NK-92 (cell line): ENCODE measurements around the gene ABHD17C.

Experiments
- DNase-seq: peaks from one replicate; lab custom pipeline; 2025; ENCODE audit not compliant: unreplicated experiment; lab: John Stamatoyannopoulos, UW

Gene ABHD17C

GRCh38 chr15:80727596-80727995 lies 32.5 kb downstream of the ABHD17C start:
- DNase-seq = no peak

DNA sequence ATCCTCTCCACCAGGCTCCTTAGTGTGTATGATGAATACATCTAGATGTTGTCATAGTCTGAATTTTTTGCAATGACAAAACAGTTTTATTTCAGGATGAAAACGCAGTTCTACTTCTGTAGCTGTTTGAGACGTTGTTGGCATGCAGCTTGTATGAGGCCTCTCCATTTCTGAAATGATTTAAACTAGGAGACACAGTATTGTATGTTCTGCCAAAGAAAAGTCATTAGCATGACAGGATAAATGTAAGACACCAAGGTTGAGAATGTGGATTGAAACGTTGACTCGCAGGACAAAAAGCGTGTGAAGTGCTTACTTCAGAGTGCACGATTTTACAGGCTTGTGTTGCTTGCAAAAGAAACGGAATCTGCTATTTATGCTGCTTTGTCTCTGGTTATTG lies 35.3 kb downstream of the ABHD17C start:
- DNase-seq = no peak

GRCh38 chr15:80730926-80731325 lies 35.8 kb downstream of the ABHD17C start:
- DNase-seq = no peak

GRCh38 chr15:80732167-80732566 lies 37.1 kb downstream of the ABHD17C start:
- no peak for DNase-seq

DNA sequence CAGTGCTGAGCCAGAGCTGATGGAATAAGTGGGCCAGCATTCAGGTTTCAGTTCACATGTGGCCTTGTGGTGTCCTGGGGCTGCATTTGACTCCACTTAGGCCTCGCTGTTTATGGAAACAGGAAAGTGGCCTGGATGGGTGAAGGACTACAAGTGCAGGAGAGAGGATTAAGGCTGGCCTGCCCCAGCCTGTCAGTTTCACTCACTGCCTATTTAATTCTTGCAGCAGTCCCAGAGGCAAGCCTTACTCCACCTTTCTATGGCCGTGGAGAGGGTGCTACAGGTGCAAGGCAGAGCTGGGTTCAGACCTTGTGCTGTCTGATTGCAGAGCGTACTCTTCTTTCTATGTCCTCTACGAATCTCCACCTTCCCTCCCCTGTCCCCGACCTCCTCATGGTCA lies 37.7 kb downstream of the ABHD17C start:
- DNase-seq = no peak

DNA sequence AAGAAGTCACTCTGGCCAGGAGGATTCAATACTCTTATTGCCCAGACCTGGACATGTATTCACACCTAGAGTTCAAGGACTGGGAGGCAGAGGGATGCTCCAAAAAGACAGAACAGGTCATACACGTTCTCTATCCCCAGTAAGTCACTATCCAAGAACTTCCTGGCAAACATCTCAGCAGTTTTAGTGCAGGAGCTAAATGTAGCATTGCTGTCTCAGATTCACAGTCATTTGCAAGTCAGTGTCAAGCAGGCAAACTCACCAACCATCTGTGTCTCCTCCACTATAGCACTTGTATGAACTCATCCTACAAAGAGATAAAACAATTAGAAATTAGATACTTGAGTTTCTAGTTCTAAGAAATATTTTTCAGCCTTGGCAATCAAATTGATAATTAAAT lies 38.4 kb downstream of the ABHD17C start:
- no peak for DNase-seq

DNA sequence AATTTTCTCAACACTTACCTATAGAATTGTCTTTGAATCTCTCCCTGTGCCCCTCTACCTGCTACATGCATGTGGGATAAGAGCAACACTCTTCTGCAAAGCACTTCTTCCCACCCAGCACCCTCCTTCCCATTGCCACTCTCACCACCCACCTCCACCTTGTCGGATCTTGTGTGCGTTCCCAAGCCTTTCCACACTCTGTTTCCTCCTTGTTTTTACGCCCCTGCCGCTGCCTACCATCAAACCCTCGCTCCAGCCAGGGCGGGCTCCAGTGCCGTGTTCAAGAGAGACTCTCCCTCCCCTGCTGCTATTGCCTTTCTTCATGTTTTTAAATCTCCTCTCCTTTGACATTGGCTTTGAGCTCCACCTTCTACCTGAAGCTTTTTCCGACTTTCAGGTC lies 40.2 kb downstream of the ABHD17C start:
- no peak for DNase-seq

- DNase-seq = no peak
These were observed 41.5 kb downstream of the ABHD17C start for GRCh38 chr15:80736560-80736959.

DNA sequence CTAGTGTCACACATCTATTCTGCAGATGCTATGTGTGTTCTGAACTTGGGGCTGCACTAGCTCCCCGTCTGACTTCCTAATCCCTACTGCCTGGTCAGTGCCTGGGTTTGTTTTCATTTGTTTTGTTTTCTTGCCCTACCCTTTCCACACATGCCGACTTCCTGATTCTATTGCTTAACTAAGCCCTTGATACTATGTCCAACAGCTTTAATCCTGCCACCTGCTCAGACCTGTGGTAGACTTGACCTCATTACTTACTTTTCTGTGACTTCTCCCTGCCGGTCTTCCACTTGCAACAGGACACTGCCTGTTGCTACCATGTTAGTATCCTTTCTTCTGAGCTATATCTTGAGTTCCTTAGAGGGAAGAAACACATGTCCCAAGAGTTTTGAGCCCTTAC lies 44.8 kb downstream of the ABHD17C start:
- DNase-seq = no peak

GRCh38 chr15:80742081-80742480 lies 47.0 kb downstream of the ABHD17C start:
- no peak for DNase-seq

- DNase-seq = no peak
These were observed 48.2 kb downstream of the ABHD17C start for GRCh38 chr15:80743189-80743833.

DNA sequence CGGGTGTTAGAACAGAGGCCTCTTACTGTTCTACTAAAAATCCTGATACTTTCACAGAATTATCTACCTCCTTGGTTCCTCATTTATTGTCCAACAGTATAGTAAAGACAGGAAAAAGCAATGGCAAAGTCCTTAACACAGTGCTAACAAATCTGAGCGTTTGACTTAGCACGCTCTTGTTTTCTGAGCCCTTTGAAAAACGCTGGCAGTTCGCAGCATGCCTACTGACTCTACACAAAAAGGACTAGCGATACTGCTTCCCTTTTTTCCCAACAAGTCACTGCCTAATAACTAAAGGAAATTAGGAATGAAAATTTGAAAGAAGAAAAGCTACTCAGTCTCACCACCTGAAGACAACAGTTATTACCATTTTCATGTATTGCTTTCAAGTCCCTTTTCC lies 49.3 kb downstream of the ABHD17C start:
- DNase-seq = no peak

GRCh38 chr15:80744826-80745225 lies 49.7 kb downstream of the ABHD17C start:
- DNase-seq = no peak

GRCh38 chr15:80745888-80746287 lies 50.8 kb downstream of the ABHD17C start:
- no peak for DNase-seq

- no peak for DNase-seq
These were observed 52.4 kb downstream of the ABHD17C start for GRCh38 chr15:80747317-80748053.

DNA sequence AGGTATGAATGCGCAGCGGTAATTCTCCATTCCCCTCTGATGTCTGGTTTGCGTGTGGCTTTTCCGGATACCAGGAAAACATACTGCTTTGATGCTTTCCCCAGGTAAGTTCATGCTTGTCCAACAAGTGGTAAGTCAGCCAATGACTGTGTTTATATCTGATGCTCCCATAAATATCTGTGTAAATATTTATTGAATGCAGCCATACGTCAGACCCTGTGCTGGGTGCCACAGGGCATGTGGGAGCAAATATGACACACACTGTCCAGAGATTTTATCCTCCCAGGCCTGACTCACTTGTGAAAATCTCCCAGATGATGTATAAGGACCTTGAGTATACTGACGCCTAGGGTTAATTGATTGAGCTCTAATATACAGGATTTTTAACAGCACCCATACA lies 54.5 kb downstream of the ABHD17C start:
- DNase-seq = no peak

DNA sequence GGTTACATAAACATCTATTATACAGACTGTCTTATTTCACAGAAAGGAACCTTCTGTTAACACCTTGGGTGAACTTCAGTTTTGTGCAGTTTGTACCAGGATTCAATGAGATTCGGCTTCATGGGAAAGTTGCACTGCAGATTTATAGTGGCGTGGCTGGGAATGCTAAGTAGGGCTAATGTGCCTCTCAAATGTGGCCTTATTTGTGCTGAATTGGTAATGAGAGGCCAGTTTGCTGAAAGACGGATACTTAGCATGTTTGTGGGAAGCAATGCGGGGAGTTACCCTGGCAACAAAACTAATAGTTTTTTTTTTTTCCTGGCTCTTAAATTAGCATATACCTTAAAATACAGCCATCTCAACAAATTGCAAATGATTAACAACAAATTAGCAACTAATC lies 55.5 kb downstream of the ABHD17C start:
- no peak for DNase-seq

DNA sequence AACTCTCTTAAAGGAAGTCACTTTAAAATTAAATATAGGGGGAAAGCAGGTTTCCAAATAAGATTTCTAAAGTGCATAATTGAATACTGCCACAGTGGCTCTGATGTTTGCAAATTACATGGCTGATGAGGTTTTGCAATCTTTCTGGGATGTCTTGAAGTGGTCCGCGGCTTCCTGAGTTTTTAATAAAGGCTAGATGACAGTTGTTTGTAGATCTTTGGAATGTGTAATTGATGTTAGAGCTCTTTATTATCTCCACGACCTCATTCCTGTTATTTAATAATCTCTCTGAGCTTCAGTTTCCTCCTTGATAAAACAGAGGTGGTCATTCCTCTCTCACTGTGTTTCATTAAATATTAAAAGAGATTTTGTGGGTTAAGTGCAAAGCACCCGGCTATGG lies 57.1 kb downstream of the ABHD17C start:
- no peak for DNase-seq

DNA sequence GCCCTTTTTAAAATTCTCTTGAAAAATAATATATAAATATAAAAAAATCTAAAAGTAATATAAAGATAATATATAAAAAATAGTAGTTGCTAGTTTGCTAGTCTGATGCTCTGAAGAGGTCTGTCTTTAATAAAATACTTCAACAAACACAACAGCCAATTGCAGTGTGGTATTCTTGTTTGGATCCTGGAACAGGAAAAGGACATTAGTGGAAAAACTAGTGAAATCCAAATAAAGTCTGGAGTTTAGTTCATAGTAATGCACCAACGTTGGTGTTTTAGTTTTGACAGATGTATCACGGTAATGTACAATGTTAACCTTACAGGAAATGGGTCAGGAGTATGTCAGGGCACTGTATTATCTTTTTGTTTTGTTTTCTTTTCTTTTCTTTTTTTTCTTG lies 58.1 kb downstream of the ABHD17C start:
- DNase-seq = no peak

- DNase-seq = no peak
These were observed 58.9 kb downstream of the ABHD17C start for GRCh38 chr15:80754014-80754413.

GRCh38 chr15:80755885-80756284 lies 60.8 kb downstream of the ABHD17C start:
- no peak for DNase-seq

- DNase-seq = no peak
These were observed 63.1 kb downstream of the ABHD17C start for GRCh38 chr15:80758130-80758745.
